HCT116 (cell line): ENCODE data around the gene DYRK1B. TPM values are rescaled to one million over a fixed set of nuclear protein-coding genes. Genes with fewer than 3 reads are reported as not detected.

Experiments used
- ATAC-seq: fragments of 200-7000 bp; cut with Tn5 transposase; 2 replicates; pipeline ENCODE4 v1.9.1; 2020; ENCODE audit warnings: mild to moderate bottlenecking, moderate library complexity
- BruUV-seq: library from RNA; stranded (reverse); fragments of 400-500 nt; replicated peaks from 2 replicates; lab custom pipeline; 2021; lab: Mats Ljungman, UMichigan
- CTCF ChIA-PET: fragments of 300-600 bp; sonication (Branson Sonifier 250); formaldehyde crosslinking; loops from one replicate; lab custom pipeline; 2021; ENCODE audit warnings: antibody characterized with exemption; lab: Charles Lee
- POLR2A ChIA-PET: fragments of 300-600, 350-600 bp; sonication (Branson Sonifier 250); formaldehyde crosslinking; loops from one replicate; lab custom pipeline; 2021; ENCODE audit warnings: antibody characterized with exemption; lab: Charles Lee
- RAD21 ChIA-PET, 2 experiments: fragments of 300-600 bp; sonication (Branson Sonifier 250); formaldehyde crosslinking; loops; one replicate each; lab custom pipeline; 2023; ENCODE audit warnings: low total read pairs in 2 of 2; ENCODE audit not compliant: uncharacterized antibody in 2 of 2, unreplicated experiment in 2 of 2, low non-redundant PET in 1 of 2; lab: Charles Lee
- DNase-seq: peaks from one replicate; pipeline ENCODE4 v3.0.0-alpha.2; 2010; ENCODE audit warnings: low read depth, low spot score
- H2AFZ ChIP-seq: fragments of 200-600 bp; shearing (Covaris generic), sonication (generic); 2 replicates; pipeline ENCODE4 v1.6.1; 2017; ENCODE audit warnings: low read depth, mixed run types, mixed read lengths, antibody characterized with exemption, low read length; ENCODE audit not compliant: poor library complexity, severe bottlenecking
- H3K27ac ChIP-seq: 2 replicates; pipeline ENCODE4 v1.5.1; 2012; ENCODE audit warnings: low read depth, low read length
- H3K27me3 ChIP-seq: fragments of 200-600 bp; sonication (generic); 2 replicates; pipeline ENCODE4 v1.6.1; 2016; ENCODE audit warnings: mixed run types, low read length, mixed read lengths; ENCODE audit not compliant: insufficient read depth
- H3K36me3 ChIP-seq, 2 experiments: fragments of 200-500 bp in 1 of 2; fragments of 200-600 bp in 1 of 2; sonication (Bioruptor generic) in 1 of 2; sonication (generic) in 1 of 2; 2 replicates each; pipeline versions ENCODE4 v1.5.1 to v1.6.1; 2014 to 2016; ENCODE audit warnings: low read length in 2 of 2, inconsistent platforms in 1 of 2, mixed read lengths in 1 of 2, mixed run types in 1 of 2; ENCODE audit not compliant: insufficient read depth in 2 of 2, control insufficient read depth in 1 of 2
- H3K4me1 ChIP-seq, 2 experiments: fragments of 200-600 bp in 1 of 2; sonication (generic) in 1 of 2; 2 replicates each; pipeline versions ENCODE4 v1.5.1 to v1.6.1; 2012 to 2017; ENCODE audit warnings: low read length in 2 of 2, inconsistent platforms in 1 of 2, mild to moderate bottlenecking in 1 of 2, mixed read lengths in 1 of 2, mixed run types in 1 of 2, moderate library complexity in 1 of 2; ENCODE audit not compliant: insufficient read depth in 2 of 2, control insufficient read depth in 1 of 2
- H3K4me2 ChIP-seq: fragments of 200-600 bp; sonication (generic); 2 replicates; pipeline ENCODE4 v1.6.1; 2017; ENCODE audit warnings: mixed run types, low read length, mixed read lengths
- H3K4me3 ChIP-seq, 2 experiments: fragments of 200-600 bp in 1 of 2; sonication (generic) in 1 of 2; replicated peaks in 1 of 2; 2 replicates each; pipeline ENCODE4 v1.5.1; 2011 to 2016; ENCODE audit warnings: low read length in 2 of 2, control low read depth in 1 of 2, low read depth in 1 of 2, mild to moderate bottlenecking in 1 of 2, mixed read lengths in 1 of 2, mixed run types in 1 of 2
- H3K79me2 ChIP-seq: fragments of 200-600 bp; sonication (generic); 2 replicates; pipeline ENCODE4 v1.6.1; 2017; ENCODE audit warnings: mild to moderate bottlenecking, mixed run types, low read length, moderate library complexity, mixed read lengths; ENCODE audit not compliant: insufficient read depth
- H3K9ac ChIP-seq: fragments of 200-600 bp; sonication (generic); 2 replicates; pipeline ENCODE4 v1.6.1; 2016; ENCODE audit warnings: low read length, mixed read lengths
- H3K9me2 ChIP-seq: fragments of 200-600 bp; sonication (generic), shearing (Covaris generic); 2 replicates; pipeline ENCODE4 v1.6.1; 2017; ENCODE audit warnings: mixed run types, mild to moderate bottlenecking, moderate library complexity; ENCODE audit not compliant: insufficient read depth
- H3K9me3 ChIP-seq, 2 experiments: fragments of 200-500 bp in 1 of 2; fragments of 200-600 bp in 1 of 2; sonication (Bioruptor generic) in 1 of 2; sonication (generic) in 1 of 2; 2 replicates each; pipeline ENCODE4 v1.6.1; 2014 to 2017; ENCODE audit warnings: low read length in 2 of 2, mixed read lengths in 2 of 2, inconsistent platforms in 1 of 2, low read depth in 1 of 2, mild to moderate bottlenecking in 1 of 2, mixed run types in 1 of 2, moderate library complexity in 1 of 2; ENCODE audit not compliant: control insufficient read depth in 1 of 2, insufficient read depth in 1 of 2
- H4K20me1 ChIP-seq: fragments of 200-600 bp; sonication (generic), shearing (Covaris generic); 2 replicates; pipeline ENCODE4 v1.6.1; 2017; ENCODE audit warnings: mixed run types, mild to moderate bottlenecking, moderate library complexity; ENCODE audit not compliant: insufficient read depth
- EZH2 ChIP-seq: fragments of 200-600 bp; sonication (generic); IDR thresholded peaks from 2 replicates; pipeline ENCODE4 v1.6.1; 2017; ENCODE audit warnings: antibody characterized with exemption, mixed run types
- EZH2phosphoT487 ChIP-seq: fragments of 200-600 bp; IDR thresholded peaks from 2 replicates; pipeline ENCODE4 v1.6.1; 2018; ENCODE audit warnings: antibody characterized with exemption, borderline replicate concordance
- POLR2A ChIP-seq: IDR thresholded peaks from 2 replicates; pipeline ENCODE4 v1.7.0; 2011; ENCODE audit warnings: borderline replicate concordance; ENCODE audit not compliant: insufficient read depth, insufficient read length; ENCODE audit errors: extremely low read depth
- POLR2AphosphoS5 ChIP-seq: IDR thresholded peaks from 2 replicates; pipeline ENCODE4 v1.6.1; 2011; ENCODE audit warnings: mild to moderate bottlenecking, low read depth, low read length, moderate library complexity
- RAD21 ChIP-seq: IDR thresholded peaks from 2 replicates; pipeline ENCODE4 v1.6.1; 2012; ENCODE audit warnings: low read depth, mild to moderate bottlenecking
- TCF7L2 ChIP-seq: IDR thresholded peaks from 2 replicates; pipeline ENCODE4 v1.7.0; 2011; ENCODE audit warnings: borderline replicate concordance, inconsistent platforms; ENCODE audit not compliant: insufficient read depth, insufficient read length; ENCODE audit errors: extremely low read depth
- YY1 ChIP-seq: IDR thresholded peaks from 2 replicates; pipeline ENCODE4 v1.6.1; 2011; ENCODE audit warnings: low read length, low read depth, moderate library complexity, mild to moderate bottlenecking; ENCODE audit not compliant: insufficient replicate concordance; ENCODE audit errors: extremely low read depth
- ZNF274 ChIP-seq: fragments of 200-500 bp; sonication (Bioruptor generic); IDR thresholded peaks from 2 replicates; pipeline ENCODE4 v1.6.1; 2014; ENCODE audit warnings: mild to moderate bottlenecking, low read depth, low read length, inconsistent platforms
- intact Hi-C: fragments of 100-400 bp; cut with micrococcal nuclease; formaldehyde crosslinking; loops from 2 replicates; pipeline ENCODE4 v1.10.0; 2022
- total RNA-seq: library from RNA; stranded (reverse); gene quantifications from one replicate; pipeline ENCODE4 v1.2.1, GENCODE V29; 2021; ENCODE audit not compliant: unreplicated experiment
- TF ChIP-seq, protein P1 (sequence below): IDR thresholded peaks from 2 replicates; pipeline ENCODE4 v1.6.1; 2012
- TF ChIP-seq, protein P2 (sequence below): IDR thresholded peaks from 2 replicates; pipeline ENCODE4 v1.6.1; 2012

Gene DYRK1B
- total RNA-seq, 1 experiment from 2014 or later: 7.3 TPM

DNA sequence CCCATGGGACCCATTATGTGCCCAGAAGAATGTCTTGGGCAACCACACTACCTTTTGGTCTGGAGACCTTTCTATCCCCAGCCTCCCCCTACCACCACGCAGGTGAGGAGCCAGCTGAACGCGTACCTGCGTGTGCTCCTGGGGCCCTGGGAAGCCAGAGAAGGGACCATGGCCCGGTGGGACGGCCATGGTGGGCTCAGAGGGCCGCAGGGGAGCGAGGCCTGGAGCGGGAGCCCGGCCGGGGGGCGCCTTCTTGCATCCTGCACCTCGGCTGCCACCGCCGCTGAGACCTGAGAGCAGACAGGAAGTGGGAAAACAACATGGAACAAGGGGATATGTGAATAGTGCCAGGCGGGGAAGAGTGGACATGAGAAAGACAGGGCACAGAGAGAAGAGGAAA lies 2.3 kb downstream of the DYRK1B start:
- TF ChIP-seq RAD21: no peak
- no peak for TF ChIP-seq EZH2
- TF ChIP-seq, all 23 proteins: peak for 0
- Histone ChIP-seq H3K36me3 (peaks cover 48 to 76% of the 10 kb centered on the region in 2 experiments), H3K9me2 (no peaks in the 10 kb centered on the region), H3K9ac (no peak overlapping the region), H3K4me1 (no peaks in the 10 kb centered on the region), H2AFZ (no peak overlapping the region), H3K9me3 (no peaks in the 10 kb centered on the region), H3K4me3 (no peak overlapping the region), H3K27me3 (no peaks in the 10 kb centered on the region), H3K4me2 (no peak overlapping the region), H3K27ac (no peak overlapping the region), H4K20me1 (no peaks in the 10 kb centered on the region), H3K79me2 (peaks cover 8% of the 10 kb centered on the region; the same call in 1 of the 2 replicates)
- BruUV-seq: no TSS peak
- no peak for DNase-seq
- CTCF ChIA-PET: no interaction called here
- POLR2A ChIA-PET: no interaction called here
- ATAC-seq: no peak
- RAD21 ChIA-PET: no interaction called here
- intact Hi-C loops: no loop called here

DNA sequence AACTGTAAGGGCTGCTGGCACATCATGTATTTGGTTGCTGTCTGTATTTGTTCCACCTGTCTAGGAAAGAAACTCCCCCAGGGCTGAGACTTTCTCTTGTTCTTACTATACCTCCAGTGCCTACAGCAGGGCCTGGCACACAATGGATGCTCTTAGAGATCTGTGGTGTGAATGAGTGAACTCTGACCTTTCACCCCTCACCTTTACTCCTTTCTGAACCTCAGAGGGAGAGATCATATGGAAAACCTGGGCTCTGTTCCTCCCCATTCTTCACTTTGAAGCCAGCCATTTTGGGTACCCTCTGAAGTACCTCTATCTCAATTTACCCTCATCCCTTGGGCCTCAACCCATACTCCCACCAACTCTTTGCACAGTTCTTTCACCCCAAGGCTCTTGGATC lies 3.1 kb downstream of the DYRK1B start:
- Histone ChIP-seq H3K9ac (no peak overlapping the region), H3K79me2 (no peaks in the 10 kb centered on the region; the same call in 1 of the 2 replicates), H3K9me3 (no peaks in the 10 kb centered on the region), H3K27ac (no peak overlapping the region), H3K27me3 (no peaks in the 10 kb centered on the region), H3K4me2 (no peak overlapping the region), H4K20me1 (no peaks in the 10 kb centered on the region), H2AFZ (no peak overlapping the region)
- no peak for ATAC-seq
- BruUV-seq: no TSS peak
- CTCF ChIA-PET: no interaction called here
- no peak for DNase-seq
- RAD21 ChIA-PET: no interaction called here
- intact Hi-C loops: no loop called here
- TF ChIP-seq TCF7L2: no peak
- TF ChIP-seq, protein P1, sequence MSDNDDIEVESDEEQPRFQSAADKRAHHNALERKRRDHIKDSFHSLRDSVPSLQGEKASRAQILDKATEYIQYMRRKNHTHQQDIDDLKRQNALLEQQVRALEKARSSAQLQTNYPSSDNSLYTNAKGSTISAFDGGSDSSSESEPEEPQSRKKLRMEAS: no peak
- TF ChIP-seq, protein P2, sequence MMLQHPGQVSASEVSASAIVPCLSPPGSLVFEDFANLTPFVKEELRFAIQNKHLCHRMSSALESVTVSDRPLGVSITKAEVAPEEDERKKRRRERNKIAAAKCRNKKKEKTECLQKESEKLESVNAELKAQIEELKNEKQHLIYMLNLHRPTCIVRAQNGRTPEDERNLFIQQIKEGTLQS: no peak
- no peak for TF ChIP-seq EZH2
- no peak for TF ChIP-seq EZH2phosphoT487
- TF ChIP-seq POLR2AphosphoS5: no peak
- TF ChIP-seq YY1: no peak
- no peak for TF ChIP-seq POLR2A
- TF ChIP-seq ZNF274: no peak
- TF ChIP-seq, all 23 proteins: peak for 0
- no peaks in the 10 kb centered on the region for H3K9me2 ChIP-seq
- H3K4me3 ChIP-seq: no peak overlapping the region
- H3K4me1 ChIP-seq: no peaks in the 10 kb centered on the region
- POLR2A ChIA-PET: no interaction called here
- peaks cover 43 to 75% of the 10 kb centered on the region in 2 experiments for H3K36me3 ChIP-seq
